ENCODE measurements around the gene NBPF3. TPM values are rescaled to one million over a fixed set of nuclear protein-coding genes. Genes with fewer than 3 reads are reported as not detected.

Gene NBPF3
- total RNA-seq, 4 donors from 2014 or later, result 2.3 to 80.2 (median 10.9) TPM

DNA sequence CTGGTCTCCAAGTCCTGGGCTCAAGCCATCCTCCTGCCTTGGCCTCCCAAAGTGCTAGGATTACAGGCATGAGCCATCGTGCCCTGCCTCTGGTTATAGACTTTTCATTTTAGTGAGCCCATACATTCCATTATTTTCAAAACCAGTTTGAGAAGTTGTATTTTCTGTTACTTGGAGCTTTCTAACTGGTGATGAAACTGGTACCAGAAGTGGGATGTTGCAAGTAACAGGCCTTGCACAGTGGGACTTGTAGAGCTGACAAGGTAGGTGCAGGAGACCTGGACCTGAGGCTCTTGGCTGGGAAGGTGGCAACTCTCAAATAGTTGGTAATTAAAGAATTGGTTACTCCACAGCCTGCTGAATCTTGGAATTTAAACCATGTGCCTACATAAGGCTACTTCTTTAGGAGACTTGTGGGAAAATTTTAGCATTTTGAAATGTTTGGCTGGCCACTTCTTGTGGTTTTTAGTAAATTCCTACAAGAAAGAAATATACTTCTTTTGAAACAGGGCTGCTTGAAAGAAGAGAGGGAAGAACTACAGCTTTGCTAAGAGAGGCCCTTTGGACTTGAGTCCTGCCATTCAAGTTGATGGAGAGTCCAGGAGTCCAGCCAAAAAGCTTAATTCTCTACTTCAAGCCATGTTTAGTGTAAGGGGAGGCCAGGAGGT lies 59.5 kb downstream of the NBPF3 start:
- intact Hi-C loops (cut with DNase I; ENCODE audit: low total_unique reads), result no loop called here
- DNase-seq, result no peak
- WGBS, 2 donors (ENCODE audit: low coverage in 1 of 2), result 92 to 94% methylated on average over 1 of the region's 1 CpG
- TF ChIP-seq EP300 (IDR thresholded peaks at IDR 0.05; ENCODE audit: low read depth), result no peak
- TF ChIP-seq POLR2A (IDR thresholded peaks at IDR 0.05), result no peak
- TF ChIP-seq POLR2AphosphoS5 (IDR thresholded peaks at IDR 0.05), result no peak
- no peak for TF ChIP-seq CTCF (IDR thresholded peaks at IDR 0.05)
- no peaks in the 10 kb centered on the region for H3K9me3 ChIP-seq
- in situ Hi-C loops (cut with MboI; ENCODE audit: low pct_ligation_motif_present in 1 of 4, low pct_unique_long_range_greater_than_20kb in 1 of 4, low sequenced_read_pairs in 3 of 4), result no loop called here
- H3K4me1 ChIP-seq, result no peaks in the 10 kb centered on the region
- H3K36me3 ChIP-seq, result no peaks in the 10 kb centered on the region
- H3K4me3 ChIP-seq, result no peak overlapping the region
- no peak overlapping the region for H3K27ac ChIP-seq
- peaks cover 4% of the 10 kb centered on the region for H3K27me3 ChIP-seq

- H3K4me3 ChIP-seq, result no peak overlapping the region
- no peaks in the 10 kb centered on the region for H3K36me3 ChIP-seq
- H3K4me1 ChIP-seq, result peaks cover 0 to 4% (median 3%) of the 10 kb centered on the region in 4 donors
- peaks cover 26% of the 10 kb centered on the region for H3K27me3 ChIP-seq
- in situ Hi-C loops (cut with MboI; ENCODE audit: low pct_ligation_motif_present in 1 of 4, low pct_unique_long_range_greater_than_20kb in 1 of 4, low sequenced_read_pairs in 3 of 4), result loop anchor here in 3 of 4 donors (25.0 kb wide), 1 partner anchor 158 kb away; the partner anchor contains the start of gene RAP1GAP (in 3 of the 3)
- intact Hi-C loops (cut with DNase I; ENCODE audit: low total_unique reads), result no loop called here
- no peaks in the 10 kb centered on the region for H3K9me3 ChIP-seq
- no peak for TF ChIP-seq CTCF (IDR thresholded peaks at IDR 0.05)
- TF ChIP-seq EP300 (IDR thresholded peaks at IDR 0.05; ENCODE audit: low read depth), result no peak
- TF ChIP-seq POLR2A (IDR thresholded peaks at IDR 0.05), result no peak
- no peak for TF ChIP-seq POLR2AphosphoS5 (IDR thresholded peaks at IDR 0.05)
- H3K27ac ChIP-seq, result no peak overlapping the region
- no peak for DNase-seq
- WGBS, 2 donors (ENCODE audit: low coverage in 1 of 2), result 77 to 90% methylated on average over 3 to 7 of the region's 7 CpGs
Measured at GRCh38 chr1:21503706-21504377, 63.9 kb downstream of the NBPF3 start.

DNA sequence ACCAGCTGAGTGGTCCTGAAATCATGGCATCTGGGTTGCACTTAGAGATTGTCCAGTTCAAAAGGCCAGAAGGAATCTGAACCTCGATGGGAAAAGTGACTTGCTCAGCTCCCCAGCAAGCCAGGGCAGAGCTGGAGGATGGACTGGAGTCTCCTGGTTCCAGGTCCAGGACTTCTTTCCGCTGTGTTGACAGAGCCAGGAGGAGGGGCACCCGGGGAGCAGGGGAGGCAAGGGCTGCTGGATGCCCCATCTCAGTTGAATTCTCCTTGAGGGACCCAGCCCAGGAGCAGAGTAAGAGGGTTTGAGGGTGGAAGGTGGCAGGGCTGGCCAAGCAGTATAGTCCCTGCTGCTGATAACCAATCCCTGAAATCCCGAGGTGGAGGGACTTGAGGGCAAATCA lies 66.9 kb downstream of the NBPF3 start:
- WGBS, 2 donors (ENCODE audit: low coverage in 1 of 2), result 63 to 83% methylated on average over 1 to 4 of the region's 4 CpGs
- H3K36me3 ChIP-seq, result no peaks in the 10 kb centered on the region
- intact Hi-C loops (cut with DNase I; ENCODE audit: low total_unique reads) (no loop called here), in situ Hi-C loops (cut with MboI; ENCODE audit: low pct_ligation_motif_present in 1 of 4, low pct_unique_long_range_greater_than_20kb in 1 of 4, low sequenced_read_pairs in 3 of 4) (loop anchor here in 3 of 4 donors (25.0 kb wide), 1 partner anchor 155 kb away; the partner anchor contains the start of gene RAP1GAP (in 3 of the 3))
- no peak overlapping the region for H3K27ac ChIP-seq
- peaks cover 54% of the 10 kb centered on the region for H3K27me3 ChIP-seq
- H3K4me3 ChIP-seq, result no peak overlapping the region
- DNase-seq, result no peak
- no peaks in the 10 kb centered on the region for H3K9me3 ChIP-seq
- TF ChIP-seq EP300 (IDR thresholded peaks at IDR 0.05; ENCODE audit: low read depth) (no peak), POLR2A (IDR thresholded peaks at IDR 0.05) (no peak), CTCF (IDR thresholded peaks at IDR 0.05) (no peak), POLR2AphosphoS5 (IDR thresholded peaks at IDR 0.05) (no peak)
- peaks cover 0 to 16% (median 8%) of the 10 kb centered on the region in 4 donors for H3K4me1 ChIP-seq

DNA sequence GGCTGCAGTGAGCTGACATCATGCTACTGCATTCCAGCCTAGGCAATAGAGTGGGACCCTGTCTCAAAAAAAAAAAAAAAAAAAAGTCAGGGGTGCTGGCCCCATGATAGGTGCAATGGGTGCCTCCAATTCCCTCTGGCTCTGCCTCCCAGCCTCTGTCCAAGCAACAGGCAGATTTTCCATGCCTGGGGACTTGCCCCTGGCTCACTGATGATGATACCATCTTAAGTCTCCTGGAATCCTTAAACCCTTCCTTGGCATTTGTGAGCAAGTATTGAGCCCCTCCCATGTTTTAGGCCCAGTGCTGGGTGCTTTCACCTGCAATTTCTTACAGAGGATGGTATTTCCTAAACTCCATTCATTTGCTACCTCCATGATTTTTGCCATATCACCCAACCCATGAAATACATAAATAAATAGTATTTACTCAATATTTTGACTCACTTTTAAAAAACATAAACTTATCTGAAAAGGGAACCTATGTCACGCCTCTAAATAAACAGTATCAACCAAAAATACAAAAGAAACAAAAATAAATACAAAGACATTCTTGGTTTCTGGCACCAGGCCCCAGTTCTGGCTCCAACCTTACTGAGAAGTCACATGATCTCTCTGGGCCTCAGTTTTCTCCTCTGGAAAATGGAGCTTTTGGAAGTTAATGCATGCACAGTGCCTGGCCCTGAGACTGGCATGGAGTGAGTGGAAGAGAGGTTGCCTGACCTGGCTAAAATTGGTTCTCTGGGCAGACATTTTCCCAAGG lies 67.8 kb downstream of the NBPF3 start:
- H3K27me3 ChIP-seq, result peaks cover 55% of the 10 kb centered on the region

More for the DNA sequence above, 67.8 kb downstream of the NBPF3 start:
- Histone ChIP-seq H3K27ac (no peak overlapping the region), H3K9me3 (no peaks in the 10 kb centered on the region), H3K4me3 (no peak overlapping the region), H3K4me1 (peaks cover 0 to 18% (median 8%) of the 10 kb centered on the region in 4 donors), H3K36me3 (no peaks in the 10 kb centered on the region)
- DNase-seq, result no peak
- TF ChIP-seq CTCF (IDR thresholded peaks at IDR 0.05) (no peak), POLR2AphosphoS5 (IDR thresholded peaks at IDR 0.05) (no peak), POLR2A (IDR thresholded peaks at IDR 0.05) (no peak), EP300 (IDR thresholded peaks at IDR 0.05; ENCODE audit: low read depth) (no peak)
- in situ Hi-C loops (cut with MboI; ENCODE audit: low pct_ligation_motif_present in 1 of 4, low pct_unique_long_range_greater_than_20kb in 1 of 4, low sequenced_read_pairs in 3 of 4), result loop anchor here in 3 of 4 donors (25.0 kb wide), 1 partner anchor 155 kb away; the partner anchor contains the start of gene RAP1GAP (in 3 of the 3)
- WGBS, 2 donors (ENCODE audit: low coverage in 1 of 2), result 91 to 92% methylated on average over 1 of the region's 1 CpG
- intact Hi-C loops (cut with DNase I; ENCODE audit: low total_unique reads), result no loop called here
